ENCODE measurements around the gene SLC37A1.

SLC37A1 gene

GRCh38 chr21:42553435-42553834 lies 39.8 kb downstream of the SLC37A1 start:
- Histone ChIP-seq H3K36me3 (ENCODE audit: control insufficient read depth, insufficient read depth, low read length) (peaks cover 6% of the 10 kb centered on the region), H3K4me3 (replicated peaks; ENCODE audit: low read depth, low read length) (no peak overlapping the region), H3K27me3 (replicated peaks; ENCODE audit: control insufficient read depth, insufficient read depth, low read length) (no peaks in the 10 kb centered on the region)
- TF ChIP-seq CTCF (IDR thresholded peaks at IDR 0.05; ENCODE audit: insufficient read depth, low read length, poor library complexity, severe bottlenecking), result no peak
- DNase-seq (ENCODE audit: extremely low read depth, insufficient read length), result no peak

GRCh38 chr21:42554251-42554961 lies 40.8 kb downstream of the SLC37A1 start:
- H3K4me3 ChIP-seq (replicated peaks; ENCODE audit: low read depth, low read length), result no peak overlapping the region
- no peak for TF ChIP-seq CTCF (IDR thresholded peaks at IDR 0.05; ENCODE audit: insufficient read depth, low read length, poor library complexity, severe bottlenecking)
- peaks cover 6% of the 10 kb centered on the region for H3K36me3 ChIP-seq (ENCODE audit: control insufficient read depth, insufficient read depth, low read length)

GRCh38 chr21:42555756-42556438 lies 42.2 kb downstream of the SLC37A1 start:
- peaks cover 6% of the 10 kb centered on the region for H3K36me3 ChIP-seq (ENCODE audit: control insufficient read depth, insufficient read depth, low read length)
- no peak for TF ChIP-seq CTCF (IDR thresholded peaks at IDR 0.05; ENCODE audit: insufficient read depth, low read length, poor library complexity, severe bottlenecking)
- H3K4me3 ChIP-seq (replicated peaks; ENCODE audit: low read depth, low read length), result no peak overlapping the region
- no peaks in the 10 kb centered on the region for H3K27me3 ChIP-seq (replicated peaks; ENCODE audit: control insufficient read depth, insufficient read depth, low read length)
- no peak for DNase-seq (ENCODE audit: extremely low read depth, insufficient read length)

More at GRCh38 chr21:42554251-42554961, 40.8 kb downstream of the SLC37A1 start:
- no peaks in the 10 kb centered on the region for H3K27me3 ChIP-seq (replicated peaks; ENCODE audit: control insufficient read depth, insufficient read depth, low read length)
- no peak for DNase-seq (ENCODE audit: extremely low read depth, insufficient read length)

DNA sequence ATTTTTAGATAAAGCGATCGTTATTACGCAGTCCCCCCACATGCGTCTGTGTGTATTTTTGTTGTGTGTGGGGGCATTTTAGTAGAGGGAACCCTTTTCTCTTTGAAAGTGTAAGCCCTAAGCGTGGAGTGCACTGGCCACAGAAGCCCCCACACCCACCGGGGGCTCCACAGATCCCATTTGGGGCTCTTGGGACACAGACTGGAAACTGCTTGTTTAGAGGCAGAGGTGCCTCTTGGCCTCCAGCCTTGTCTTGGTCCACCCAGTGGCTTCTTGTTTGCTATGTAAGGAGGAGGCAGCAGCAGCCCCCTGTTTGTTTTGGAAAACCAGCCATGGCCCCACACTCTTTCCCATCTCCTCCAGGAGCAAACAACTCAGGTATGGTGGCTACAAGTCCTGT lies 42.8 kb downstream of the SLC37A1 start:
- no peak for TF ChIP-seq CTCF (IDR thresholded peaks at IDR 0.05; ENCODE audit: insufficient read depth, low read length, poor library complexity, severe bottlenecking)
- Histone ChIP-seq H3K27me3 (replicated peaks; ENCODE audit: control insufficient read depth, insufficient read depth, low read length) (no peaks in the 10 kb centered on the region), H3K4me3 (replicated peaks; ENCODE audit: low read depth, low read length) (no peak overlapping the region), H3K36me3 (ENCODE audit: control insufficient read depth, insufficient read depth, low read length) (peaks cover 6% of the 10 kb centered on the region)
- DNase-seq (ENCODE audit: extremely low read depth, insufficient read length), result no peak

DNA sequence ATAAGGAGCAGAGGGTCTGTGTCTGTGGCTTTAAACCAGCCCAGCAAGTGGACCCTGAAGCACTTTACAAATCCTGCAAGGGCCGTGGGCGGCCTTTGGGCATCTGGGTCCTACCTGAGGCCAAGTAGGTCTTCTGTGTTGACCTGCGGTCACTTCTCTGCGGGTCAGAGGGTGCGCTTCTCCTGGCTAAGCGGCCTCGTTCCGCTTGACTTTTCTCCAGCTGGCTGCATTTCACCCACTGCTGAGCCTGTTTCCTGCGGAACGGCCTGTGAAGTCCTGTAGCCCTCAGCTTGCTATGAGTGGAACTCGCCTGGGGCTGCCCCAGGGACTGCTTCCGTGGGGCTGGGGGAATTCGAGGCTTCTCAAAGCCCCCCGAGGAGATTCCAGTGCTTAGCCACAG lies 43.3 kb downstream of the SLC37A1 start:
- peak; percentile 58 for DNase-seq (ENCODE audit: extremely low read depth, insufficient read length)
- TF ChIP-seq CTCF (IDR thresholded peaks at IDR 0.05; ENCODE audit: insufficient read depth, low read length, poor library complexity, severe bottlenecking), result no peak

More for the DNA sequence above, 43.3 kb downstream of the SLC37A1 start:
- no peaks in the 10 kb centered on the region for H3K27me3 ChIP-seq (replicated peaks; ENCODE audit: control insufficient read depth, insufficient read depth, low read length)
- peaks cover 6% of the 10 kb centered on the region for H3K36me3 ChIP-seq (ENCODE audit: control insufficient read depth, insufficient read depth, low read length)
- no peak overlapping the region for H3K4me3 ChIP-seq (replicated peaks; ENCODE audit: low read depth, low read length)

All from GM06990 (cell line).